ENCODE data around the gene SCAF1.
A peak's percentile ranks its signal among the peaks of the same experiment; 100 is the strongest.
"Not testable (repeated sequence)": the region's sequence is repeated elsewhere in the genome, so short reads cannot be mapped to it uniquely, and the experiment has no call there.

Gene SCAF1

DNA sequence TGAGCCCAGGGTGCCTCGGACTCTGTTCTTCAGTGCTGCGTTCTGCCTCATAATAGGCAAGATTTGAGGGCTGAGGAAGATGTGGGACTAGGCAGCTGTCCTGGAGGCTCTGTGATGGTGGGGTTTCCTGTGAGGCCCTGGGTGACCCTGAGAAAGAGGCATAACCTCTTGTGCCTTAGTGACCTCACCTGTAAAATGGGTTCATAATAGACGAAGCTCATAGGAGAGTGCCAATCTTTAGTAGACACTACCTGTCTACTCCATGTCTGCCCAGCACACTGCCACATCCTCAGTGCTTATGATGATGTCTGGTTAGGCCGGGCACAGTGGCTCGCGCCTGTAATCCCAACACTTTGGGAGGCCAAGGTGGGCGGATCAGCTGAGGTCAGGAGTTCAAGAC, 25.5 kb upstream of the SCAF1 start:
- no peak for DNase-seq (ENCODE audit: low read depth in 2 of 2)

DNA sequence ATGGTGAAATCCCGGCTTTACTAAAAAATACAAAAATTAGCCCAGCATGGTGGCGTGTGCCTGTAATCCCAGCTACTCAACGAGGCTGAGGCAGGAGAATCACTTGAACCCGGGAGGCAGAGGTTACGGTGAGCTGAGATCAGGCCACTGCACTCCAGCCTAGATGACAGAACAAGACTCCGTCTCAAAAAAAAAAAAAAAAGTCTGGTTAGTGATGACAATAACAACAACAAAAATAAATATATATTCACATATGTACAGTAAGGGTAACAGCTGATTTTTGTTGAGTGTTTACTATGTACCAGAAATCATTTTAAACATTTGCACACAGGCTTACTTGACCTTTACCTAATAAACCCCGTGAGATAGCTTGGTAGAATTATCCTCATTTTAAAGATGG, 25.1 kb upstream of the SCAF1 start:
- no peak for DNase-seq (ENCODE audit: low read depth in 2 of 2)

DNA sequence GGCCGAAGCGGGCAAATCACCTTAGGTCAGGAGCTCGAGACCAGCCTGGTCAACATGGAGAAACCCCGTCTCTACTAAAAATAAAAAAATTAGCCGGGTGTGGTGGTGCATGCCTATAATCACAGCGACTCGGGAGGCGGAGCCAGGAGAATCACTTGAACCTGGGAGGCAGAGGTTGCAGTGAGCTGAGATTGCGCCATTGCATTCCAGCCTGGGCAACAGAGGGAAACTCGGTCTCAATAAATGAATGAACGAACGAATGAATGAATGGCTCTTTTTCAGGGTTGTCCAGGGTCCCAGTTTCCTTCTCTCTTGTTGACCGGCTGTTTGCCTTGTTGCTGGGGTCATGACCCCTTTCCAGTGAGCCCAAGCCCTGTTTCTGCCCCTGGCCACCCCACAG, 24.1 kb upstream of the SCAF1 start:
- not testable (repeated sequence) for DNase-seq (ENCODE audit: low read depth in 2 of 2)

DNA sequence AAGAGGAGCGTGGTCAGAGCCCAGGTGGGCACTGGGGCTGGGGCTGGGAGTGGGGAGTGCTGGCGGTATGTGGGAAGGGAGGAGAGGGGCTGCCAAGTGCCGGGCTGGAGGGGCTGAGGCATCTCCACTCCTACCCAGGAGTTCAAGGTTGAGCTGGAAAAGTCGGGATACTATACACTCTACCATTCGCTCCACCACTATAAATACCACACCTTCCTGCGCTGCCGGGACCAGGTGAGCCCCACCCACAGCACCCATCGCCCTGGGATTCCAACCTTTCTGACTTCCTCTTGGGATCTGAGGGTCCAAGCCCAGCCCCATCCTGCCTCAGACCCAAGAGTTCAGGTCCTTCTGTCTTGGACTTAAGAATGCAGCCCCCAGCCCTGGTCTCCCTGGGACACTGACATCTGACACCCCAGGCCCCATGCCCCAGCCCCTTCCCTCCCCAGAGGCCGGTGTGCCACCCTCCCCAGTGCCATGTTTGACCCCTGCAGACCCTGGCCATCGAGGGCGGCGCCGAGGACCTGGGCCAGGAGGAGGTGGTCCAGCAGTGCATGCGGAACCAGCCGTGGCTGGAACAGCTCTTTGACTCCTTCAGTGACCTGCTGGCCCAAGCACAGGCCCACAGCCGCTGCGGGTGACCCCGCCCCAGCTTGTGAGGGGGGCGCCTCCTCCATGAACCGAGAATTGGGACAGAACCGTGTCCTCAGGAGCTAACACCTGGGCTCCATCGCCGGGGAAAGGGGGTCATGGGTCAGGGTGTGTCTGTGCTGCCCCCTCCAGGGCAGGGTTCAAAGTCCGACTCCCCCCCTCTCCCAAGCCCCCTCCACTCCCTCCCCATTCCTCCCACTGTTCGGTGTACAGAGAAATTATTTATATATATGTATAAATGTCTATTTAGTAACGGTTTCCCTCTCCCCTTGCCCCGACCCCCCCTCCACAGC, 16.8 kb upstream of the SCAF1 start:
- DNase-seq (ENCODE audit: low read depth in 2 of 2) = no peak

DNA sequence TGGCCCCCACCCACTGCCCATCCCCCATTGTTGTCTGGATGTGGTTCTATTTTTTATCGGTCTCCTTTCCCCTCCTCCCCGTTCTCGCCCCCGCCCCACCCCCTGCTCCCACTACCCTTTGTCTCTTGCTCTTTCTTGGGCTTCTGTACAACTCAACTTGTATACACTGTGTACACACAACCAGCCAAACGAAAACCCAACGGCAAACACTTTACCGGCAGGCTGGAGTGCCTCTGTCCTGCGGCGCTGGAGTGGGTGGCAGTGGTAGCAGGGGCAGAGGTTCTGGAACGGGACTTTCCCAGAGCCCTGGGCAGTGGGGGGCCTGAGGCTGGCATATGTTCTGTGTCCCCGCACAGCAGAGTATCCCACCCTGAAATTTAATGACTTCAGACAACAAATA, 15.8 kb upstream of the SCAF1 start:
- DNase-seq (ENCODE audit: low read depth in 2 of 2) = no peak

DNA sequence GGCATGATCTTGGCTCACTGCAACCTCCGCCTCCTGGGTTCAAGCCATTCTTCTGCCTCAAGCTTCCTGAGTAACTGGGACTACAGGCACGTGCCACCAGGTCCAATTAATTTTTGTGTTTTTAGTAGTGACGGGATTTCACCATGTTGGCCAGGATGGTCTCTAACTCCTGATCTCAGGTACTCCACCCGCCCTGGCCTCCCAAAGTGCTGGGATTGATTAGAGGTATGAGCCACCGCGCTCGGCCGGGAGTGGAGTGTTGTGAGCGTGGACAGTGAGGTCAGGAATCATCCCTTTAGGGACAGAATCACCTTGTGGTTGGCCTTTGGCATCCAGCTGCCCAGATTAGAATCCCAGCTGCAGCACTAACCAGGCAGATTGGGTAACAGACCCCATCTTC, 12.3 kb upstream of the SCAF1 start:
- DNase-seq (ENCODE audit: low read depth in 2 of 2) = no peak

GRCh38 chr19:49631014-49631588, 10.9 kb upstream of the SCAF1 start:
- DNase-seq (ENCODE audit: low read depth in 2 of 2) = no peak

- no peak for DNase-seq (ENCODE audit: low read depth in 2 of 2)
Measured at GRCh38 chr19:49631610-49632192, 10.3 kb upstream of the SCAF1 start.

DNA sequence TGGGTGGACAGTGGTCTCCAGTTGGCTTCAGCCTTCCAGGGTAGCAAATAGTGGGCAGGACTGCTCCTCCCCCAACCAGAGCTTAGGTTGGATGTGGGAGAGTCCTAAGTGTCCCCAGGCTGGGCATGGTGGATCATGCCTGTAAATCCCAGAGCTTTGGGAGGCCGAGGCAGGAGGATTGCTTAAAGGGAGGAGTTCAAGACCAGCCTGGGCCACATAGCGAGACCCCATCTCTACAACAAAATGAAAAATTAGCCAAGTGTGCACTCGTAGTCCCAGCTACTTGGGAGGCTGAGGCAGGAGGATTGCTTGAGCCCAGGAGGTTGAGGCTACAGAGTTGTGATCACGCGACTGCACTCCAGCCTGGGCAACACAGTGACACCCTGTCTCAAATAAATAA, 9.4 kb upstream of the SCAF1 start:
- no peak for DNase-seq (ENCODE audit: low read depth in 2 of 2)

DNA sequence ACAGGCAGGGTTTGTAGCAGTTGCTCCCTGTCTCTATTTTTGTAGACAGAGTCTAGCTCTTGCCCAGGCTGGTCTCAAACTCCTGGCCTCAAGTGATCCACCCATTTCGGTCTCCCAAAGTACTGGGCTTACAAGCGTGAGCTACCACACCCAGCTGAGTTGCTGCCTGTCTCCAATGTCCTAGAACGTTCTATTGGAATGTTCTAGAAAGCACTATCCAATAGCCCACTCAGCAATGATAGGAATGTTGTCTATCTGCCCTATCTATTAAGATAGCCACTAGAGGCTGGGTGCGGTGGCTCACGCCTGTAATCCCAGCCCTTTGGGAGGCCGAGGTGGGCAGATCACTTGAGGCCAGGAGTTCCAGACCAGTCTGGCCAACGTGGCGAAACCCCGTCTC, 8.7 kb upstream of the SCAF1 start:
- DNase-seq (ENCODE audit: low read depth in 2 of 2) = not testable (repeated sequence)

- no peak for DNase-seq (ENCODE audit: low read depth in 2 of 2)
Measured at GRCh38 chr19:49635530-49636232, 6.3 kb upstream of the SCAF1 start.

DNA sequence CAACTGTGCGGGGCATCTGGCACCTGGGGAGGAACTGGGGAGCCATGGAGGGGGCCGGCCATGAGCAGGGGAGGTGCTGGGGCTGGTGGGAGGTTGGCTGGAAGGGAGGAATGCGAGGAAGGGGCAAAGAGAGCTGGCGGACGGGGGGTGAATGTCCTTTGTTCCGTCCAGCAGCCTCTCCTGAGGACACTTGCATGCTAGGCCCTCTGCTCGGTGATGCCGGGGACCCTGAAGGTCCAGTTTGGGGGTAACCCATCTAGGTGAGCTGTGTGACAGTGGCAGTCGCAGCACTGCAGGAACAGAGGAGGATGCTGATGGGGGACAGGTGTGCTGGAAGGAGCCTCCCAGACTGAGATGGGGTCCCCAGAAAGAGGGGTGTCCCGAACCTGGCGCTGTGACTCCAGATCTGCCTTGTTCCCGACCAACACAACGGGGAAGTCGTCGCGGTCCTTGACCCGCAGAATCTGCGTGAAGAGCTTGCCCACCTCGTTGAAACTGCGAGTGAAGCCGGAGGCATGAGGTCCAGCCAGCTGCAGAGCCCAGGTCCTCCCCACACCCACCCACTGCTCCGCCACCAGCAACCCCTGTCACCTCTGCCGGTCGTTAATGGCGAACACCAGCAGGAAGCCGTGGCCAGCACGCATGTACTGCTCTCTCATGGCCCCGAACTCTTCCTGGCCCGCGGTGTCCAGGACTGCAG, 5.6 kb upstream of the SCAF1 start:
- DNase-seq (ENCODE audit: low read depth in 2 of 2) = no peak

DNA sequence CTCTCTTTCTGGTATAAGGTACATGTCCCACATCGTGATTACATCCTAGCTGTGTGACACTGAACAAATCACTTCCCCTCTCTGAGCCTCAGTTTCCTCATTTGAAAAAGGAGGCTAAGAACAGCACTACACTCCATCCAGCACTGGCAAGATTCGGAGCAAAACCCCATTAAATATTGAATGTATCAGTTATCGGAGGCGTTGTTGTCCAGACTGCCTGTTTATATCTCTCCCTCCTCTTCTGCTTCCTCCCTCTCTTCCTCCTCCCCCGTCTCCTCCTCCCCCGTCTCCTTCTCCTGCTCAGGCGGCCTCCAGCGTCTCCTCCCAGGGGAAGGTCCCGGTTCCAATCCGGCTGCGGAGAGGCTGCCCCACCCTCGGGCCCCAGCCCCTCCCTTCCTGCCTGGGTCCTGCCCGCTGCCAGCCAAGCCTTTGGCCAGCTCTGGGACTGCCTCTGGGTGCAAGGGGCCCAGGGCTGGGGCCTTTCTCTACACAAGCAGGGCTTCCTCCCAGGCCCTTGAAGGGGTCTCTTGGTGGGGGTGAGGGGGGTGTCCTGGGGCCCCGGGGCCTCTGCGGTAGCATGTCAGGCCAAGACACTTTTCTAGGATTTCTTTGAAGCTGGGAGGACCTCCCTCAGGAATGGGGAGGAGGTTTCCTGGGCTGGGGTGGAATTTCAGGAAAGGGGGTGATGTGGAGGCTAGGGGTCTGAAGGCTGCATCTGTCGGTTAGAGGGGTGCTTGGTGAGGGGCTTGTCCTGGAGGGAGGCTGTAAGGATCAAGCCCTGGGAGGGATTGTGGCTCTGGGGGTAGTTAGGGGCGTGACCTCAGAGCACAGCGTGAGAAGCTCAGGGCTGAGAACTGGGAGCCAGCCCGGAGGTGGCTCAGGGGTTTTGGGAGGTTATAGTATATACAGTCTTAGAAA, 3.9 kb upstream of the SCAF1 start:
- DNase-seq (ENCODE audit: low read depth in 2 of 2) = no peak

DNA sequence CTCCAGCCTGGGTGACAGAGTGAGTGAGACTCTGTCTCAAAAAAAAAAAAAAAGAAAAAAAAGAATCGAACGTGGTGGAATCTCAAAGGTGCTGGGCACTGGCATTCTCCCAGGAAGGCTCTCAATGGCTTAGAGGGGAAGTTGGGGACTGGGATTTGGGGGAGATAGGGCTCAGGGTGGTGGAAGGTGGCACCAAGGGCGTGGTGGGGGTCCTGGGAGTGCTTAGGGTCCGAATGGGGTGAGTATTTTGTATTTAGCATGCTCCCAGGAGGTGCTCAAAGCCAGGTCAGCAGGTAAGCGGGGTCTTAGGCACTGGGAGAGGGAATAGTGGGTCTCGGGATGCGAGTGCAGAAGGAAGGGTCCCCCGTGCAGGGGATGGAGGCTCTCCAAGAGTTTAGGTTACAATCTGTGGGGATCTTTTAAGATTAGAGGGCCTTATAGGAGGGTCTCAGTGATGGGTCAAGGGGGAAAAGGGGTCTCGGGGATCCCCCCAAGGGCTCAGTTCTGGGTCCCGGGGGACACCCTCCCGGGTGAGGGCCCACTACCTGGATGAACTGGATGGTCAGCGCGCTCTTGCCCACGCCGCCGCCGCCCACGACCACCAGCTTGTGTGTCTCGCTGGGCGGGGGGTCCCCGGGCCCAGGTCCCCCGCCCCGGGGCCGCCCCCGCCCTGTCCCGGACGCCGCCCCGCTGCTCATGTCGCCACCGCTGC, 2.5 kb upstream of the SCAF1 start:
- no peak for DNase-seq (ENCODE audit: low read depth in 2 of 2)

- peak; percentile 100 for DNase-seq (ENCODE audit: low read depth in 2 of 2)
Measured at GRCh38 chr19:49640113-49640898, 1.7 kb upstream of the SCAF1 start, which contains the start of gene RRAS. Gene RRAS (minus strand): TSS chr19:49640143. CDS start chr19:49640098, 45 bp downstream.

DNA sequence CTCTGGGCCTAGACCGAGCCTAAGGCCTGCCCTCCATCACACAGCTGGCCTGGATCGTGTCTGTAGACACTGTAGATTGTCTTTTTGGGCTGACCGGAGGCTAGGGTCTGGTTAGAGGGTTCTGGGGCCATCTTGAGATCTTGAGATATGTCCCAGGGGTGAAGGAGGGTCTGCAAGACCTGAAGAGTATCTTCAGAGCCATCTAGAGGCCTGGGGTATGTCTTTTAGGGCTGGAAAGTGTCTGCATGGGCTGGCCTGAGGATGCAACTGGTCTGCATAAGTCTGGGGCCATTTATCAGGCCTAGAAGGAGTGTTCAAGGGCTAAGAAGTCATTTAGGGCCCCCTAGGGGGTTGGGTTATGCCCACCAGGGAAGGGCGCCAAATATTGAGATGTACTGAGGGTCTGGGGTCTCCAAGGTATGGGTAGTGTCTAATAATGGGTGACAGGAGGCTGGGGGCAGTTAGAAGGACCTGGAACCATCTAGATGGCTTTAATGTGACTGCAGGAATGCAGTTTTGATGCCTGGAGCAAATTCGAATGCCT, 555 bp downstream of the SCAF1 start:
- DNase-seq (ENCODE audit: low read depth in 2 of 2) = no peak

DNA sequence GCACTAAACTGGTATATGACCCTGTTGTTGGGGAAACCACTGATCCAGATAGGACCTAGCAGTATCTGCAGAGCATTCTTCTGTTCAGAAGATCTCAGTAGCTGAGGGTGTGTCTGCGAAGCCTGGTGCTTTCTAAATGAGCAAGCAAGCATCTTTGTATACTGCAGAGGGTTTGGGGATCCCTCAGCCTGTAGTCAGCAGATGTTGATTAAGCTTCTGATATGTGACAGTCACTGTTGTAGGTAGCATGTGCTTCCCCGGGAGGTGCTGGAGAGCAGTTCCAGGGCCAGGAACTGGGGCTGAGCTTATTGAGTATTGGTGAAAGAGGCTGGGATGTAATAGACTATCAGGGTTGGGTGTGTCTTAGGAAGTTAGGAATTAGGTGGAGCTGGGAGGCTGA, 1.5 kb downstream of the SCAF1 start:
- DNase-seq (ENCODE audit: low read depth in 2 of 2) = no peak

- DNase-seq (ENCODE audit: low read depth in 2 of 2) = no peak
Measured at GRCh38 chr19:49645592-49645991, 3.6 kb downstream of the SCAF1 start.

- no peak for DNase-seq (ENCODE audit: low read depth in 2 of 2)
Measured at GRCh38 chr19:49645995-49646394, 4.0 kb downstream of the SCAF1 start.
